Measurements from ENCODE around the gene CDC42BPG.
A peak's percentile ranks its signal among the peaks of the same experiment; 100 is the strongest.

The CDC42BPG gene

GRCh38 chr11:64844330-64845128 is at the start of gene CDC42BPG:
Gene CDC42BPG (minus strand): TSS chr11:64844653. CDS start chr11:64844569, 84 bp downstream.
- DNase-seq: peak; percentile 59 to 67

- DNase-seq: no peak
These were observed 49.0 kb upstream of the CDC42BPG start for GRCh38 chr11:64893194-64894069.

GRCh38 chr11:64892838-64893193 is 48.4 kb upstream of the CDC42BPG start:
- no peak for DNase-seq

GRCh38 chr11:64892411-64892831 is 48.0 kb upstream of the CDC42BPG start:
- DNase-seq: no peak

- no peak for DNase-seq
These were observed 47.4 kb upstream of the CDC42BPG start for GRCh38 chr11:64891880-64892279.

DNA sequence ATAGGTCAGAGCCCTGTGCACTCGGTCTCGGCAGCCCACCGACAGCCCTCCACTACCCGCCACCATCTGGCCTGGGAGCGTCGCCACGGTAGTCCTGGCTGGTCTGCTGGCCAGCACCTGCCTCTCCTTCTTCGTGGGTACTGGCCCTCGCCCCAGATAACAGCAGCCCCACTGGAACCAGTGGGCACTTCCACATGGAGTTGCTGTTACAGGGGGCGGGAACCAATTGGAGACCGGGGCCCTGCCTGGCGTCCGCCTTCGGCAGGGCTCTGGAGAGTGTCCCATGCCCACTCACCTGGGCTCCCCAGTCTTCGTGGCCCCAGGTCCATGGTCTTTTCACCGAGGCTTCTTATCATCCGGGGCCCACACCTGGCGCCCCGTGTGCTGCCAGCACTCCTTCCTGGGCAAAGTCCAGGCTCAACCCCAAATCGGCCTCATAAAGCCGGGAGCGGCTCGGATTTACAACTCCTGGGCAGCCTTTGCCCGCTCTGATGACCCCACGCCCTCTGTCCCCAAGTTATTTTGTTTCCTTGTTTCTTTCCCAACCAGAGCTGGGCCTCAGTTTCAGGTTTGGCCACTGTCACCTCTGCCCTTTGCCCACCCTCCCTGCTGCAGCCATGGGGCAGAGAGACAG is 46.9 kb upstream of the CDC42BPG start:
- no peak for DNase-seq

DNA sequence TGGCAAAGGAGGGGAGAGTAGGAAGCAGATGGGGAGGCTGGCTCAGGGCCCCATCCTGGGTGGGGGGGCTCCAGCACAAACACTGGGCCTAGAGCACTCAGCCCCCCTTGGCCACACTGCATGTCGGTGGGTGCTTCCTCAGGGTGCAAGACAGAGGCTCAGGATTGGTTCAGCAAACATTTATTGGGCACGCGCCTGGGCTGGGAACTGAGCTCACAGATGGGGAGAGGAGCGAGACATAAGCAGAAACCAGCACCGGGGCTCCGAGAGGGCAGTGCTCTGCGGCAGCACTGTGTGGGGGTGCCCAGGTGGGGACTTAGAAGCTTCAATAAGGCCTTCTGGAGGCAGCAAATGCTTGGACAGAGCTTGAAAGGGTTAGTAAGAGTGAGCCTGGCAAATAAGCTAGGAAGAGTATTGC is 46.1 kb upstream of the CDC42BPG start:
- DNase-seq: no peak

GRCh38 chr11:64888729-64889511 is 44.5 kb upstream of the CDC42BPG start:
- no peak for DNase-seq

DNA sequence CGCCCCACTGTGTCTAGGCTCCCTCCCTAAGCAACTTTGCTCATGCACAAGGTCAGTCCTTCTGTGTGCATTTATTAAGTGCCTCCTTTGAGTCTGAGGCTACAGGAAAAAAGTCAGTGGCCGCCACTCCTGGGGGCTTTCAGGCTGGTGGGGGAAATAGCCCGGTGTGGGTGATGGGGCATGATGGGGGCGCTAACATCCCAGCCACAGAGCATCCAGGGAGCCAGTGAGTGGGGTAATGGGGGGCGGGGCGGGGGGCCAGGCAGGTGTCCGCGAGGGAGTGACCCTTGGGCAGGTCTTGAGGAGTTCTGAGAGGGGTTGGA is 43.9 kb upstream of the CDC42BPG start:
- no peak for DNase-seq

DNA sequence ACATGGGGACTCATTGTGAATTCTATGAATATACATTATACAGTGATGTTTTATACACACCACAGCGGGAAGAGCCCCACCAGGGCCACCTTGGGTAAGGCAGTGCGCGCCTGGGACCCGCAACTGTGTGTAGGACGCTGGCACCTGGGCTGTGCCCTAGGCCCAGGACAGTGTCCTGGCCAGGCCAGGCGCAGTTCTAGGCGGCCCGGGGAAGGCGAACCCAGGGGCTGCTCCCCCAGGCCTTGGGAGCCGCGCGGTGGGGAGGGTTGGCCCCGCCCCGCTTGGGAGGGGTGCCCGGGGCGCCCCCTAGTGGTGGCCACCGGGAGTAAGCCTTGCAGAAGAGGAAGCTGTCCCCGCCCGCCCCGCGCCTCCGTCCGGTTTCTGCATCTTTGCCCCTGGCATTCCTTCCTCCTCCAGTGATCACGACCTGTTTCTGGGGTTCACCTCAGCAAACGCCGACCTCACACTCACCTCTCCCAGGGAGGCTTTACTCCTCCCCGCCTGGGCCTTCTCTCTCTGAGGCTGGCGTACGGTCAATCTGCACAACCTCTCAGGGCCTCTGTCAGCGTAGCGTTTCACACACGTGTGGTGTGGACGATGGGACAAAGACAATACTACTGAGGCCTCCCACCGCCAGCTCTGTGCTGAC is 43.4 kb upstream of the CDC42BPG start:
- DNase-seq: peak; percentile 80 to 82

DNA sequence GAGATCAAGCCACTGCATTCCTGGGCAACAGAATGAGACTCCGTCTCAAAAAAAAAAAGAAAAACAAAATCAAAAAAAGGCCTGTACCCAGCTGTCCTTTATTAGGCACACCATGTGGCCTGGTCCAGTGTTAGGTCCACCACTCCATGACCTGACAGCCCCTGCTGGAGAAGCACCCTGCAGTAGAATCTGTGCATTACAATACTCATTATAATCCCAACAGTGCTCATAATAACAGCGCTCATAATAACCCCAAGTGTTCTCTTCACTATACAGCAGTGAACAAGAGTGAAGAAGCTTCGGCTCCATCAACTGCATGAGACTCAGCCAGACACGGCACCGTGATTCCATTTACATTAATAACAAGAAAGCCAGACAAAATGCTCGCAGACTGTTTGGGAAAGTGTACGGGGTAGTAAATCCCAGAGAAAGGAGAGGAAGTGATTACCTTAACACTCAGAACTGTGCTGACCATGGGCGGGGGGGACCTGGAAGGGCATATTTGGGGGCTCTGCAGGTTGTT is 42.8 kb upstream of the CDC42BPG start:
- no peak for DNase-seq

DNA sequence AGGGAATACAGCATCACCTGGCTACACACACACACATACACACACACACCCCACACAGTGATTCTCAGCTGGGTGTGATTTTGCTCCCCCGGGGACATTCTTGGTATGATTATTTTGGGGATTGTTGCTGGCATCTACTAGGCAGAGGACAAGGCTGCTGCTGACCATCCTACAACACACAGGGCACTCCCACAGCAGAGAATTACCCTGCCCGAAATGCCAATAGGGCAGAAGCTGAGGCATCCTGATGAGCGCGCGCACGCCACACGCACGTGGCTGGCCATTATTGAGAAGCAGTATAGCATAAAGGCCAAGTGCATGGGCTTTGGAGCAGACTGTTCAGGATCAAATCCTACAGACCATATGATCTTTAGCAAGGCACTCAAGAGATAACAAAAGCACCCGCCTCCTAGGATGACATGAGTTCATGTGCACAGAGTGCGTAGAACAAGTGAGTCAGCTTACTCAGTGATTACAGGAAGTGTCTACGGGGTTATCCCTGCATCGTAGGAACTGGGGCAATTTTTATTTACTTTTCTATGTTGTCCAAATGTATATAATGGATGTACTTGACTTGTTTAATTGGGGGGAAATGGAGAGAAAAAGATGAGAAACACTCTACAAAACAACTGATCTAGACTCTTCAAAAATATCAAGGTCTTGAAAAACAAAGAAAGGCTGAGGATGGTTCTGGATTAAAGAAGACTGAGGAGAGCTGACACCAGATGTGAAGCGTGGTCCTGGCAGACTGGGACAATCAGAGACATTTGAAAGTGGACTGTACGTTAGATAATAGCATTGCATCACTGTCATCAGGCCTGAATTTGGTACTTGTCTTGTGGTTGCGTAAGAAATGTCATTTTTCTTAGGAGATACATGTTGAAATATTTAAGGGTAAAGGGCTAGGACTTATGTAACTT is 41.2 kb upstream of the CDC42BPG start:
- peak; percentile 55 to 56 for DNase-seq

DNA sequence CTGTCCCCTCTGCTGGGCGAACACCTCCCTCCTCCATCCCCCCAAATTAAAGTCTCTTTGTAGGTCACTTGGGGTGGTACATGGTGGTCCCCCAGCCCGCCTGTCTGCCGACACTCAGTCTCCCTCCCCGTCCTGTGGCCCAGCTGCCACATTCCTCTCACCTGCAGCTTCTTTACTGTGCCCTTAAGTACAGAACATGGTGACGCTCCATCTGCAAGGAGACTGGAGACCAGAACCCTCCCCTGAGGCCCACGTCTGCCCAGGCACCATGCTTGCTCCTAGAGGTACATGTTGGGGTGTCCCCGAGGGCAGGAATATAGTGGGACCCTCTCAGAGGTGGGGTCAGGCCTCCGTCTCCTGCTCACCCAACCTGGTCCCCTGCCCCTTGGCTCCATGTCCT is 39.6 kb upstream of the CDC42BPG start:
- DNase-seq: no peak

GRCh38 chr11:64883575-64883974 is 39.1 kb upstream of the CDC42BPG start:
- no peak for DNase-seq

- no peak for DNase-seq
These were observed 37.8 kb upstream of the CDC42BPG start for GRCh38 chr11:64882243-64882642.

DNA sequence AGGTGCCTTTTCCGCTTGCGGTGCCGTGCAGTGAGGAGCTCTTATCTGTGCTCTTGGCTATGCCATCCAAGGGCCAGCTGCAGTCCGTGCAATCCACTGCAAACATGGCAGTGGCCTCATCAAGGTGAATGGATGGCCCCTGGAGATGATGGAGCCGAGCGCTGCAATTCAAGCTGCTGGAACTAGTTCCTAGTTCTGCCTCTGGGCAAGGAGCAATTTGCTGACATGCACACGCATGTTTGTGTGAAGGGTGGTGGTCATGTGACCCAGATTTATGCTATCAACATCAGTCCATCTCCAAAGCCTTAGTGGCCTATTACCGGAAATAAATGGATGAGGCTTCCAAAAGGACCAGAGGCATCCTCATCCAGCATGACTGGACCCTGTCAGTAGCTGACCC is 37.0 kb upstream of the CDC42BPG start:
- no peak for DNase-seq

- peak in 1 of 2 donors; percentile 32 for DNase-seq
These were observed 36.0 kb upstream of the CDC42BPG start for GRCh38 chr11:64880240-64881001.

- DNase-seq: no peak
These were observed 34.9 kb upstream of the CDC42BPG start for GRCh38 chr11:64879244-64879900.

GRCh38 chr11:64878494-64879243 is 34.2 kb upstream of the CDC42BPG start, which contains the start of gene EHD1:
Gene EHD1 (minus strand): TSS chr11:64878621. CDS start chr11:64878464, 157 bp downstream.
- DNase-seq: peak; percentile 100

All from activated CD4-positive, alpha-beta T cell treated with anti-CD3 and anti-CD28 coated beads for 4 hours (primary cell).